Keratinocyte (primary cell): ENCODE data around the gene TMEM38B. TPM values are rescaled to one million over a fixed set of nuclear protein-coding genes. Genes with fewer than 3 reads are reported as not detected.

ENCODE experiments used
- DNase-seq: peaks from one replicate; pipeline ENCODE4 v3.0.0-alpha.2; 2011; ENCODE audit warnings: low read depth, missing footprints, low spot score
- FAIRE-seq: peaks from 2 replicates; lab custom pipeline; 2011; peaks lifted over from hg19 to GRCh38; lab: Jason Lieb, UNC
- H2AFZ ChIP-seq: 2 replicates; pipeline ENCODE4 v1.6.0; 2012; ENCODE audit warnings: low read length, control low read depth, inconsistent platforms; ENCODE audit not compliant: control insufficient read depth
- H3K27ac ChIP-seq: 2 replicates; pipeline ENCODE4 v1.5.1; 2011; ENCODE audit warnings: low read length; ENCODE audit not compliant: control insufficient read depth, insufficient read depth
- H3K27me3 ChIP-seq: 3 replicates; pipeline ENCODE4 v1.6.0; 2011; ENCODE audit warnings: low read length; ENCODE audit not compliant: control insufficient read depth, insufficient read depth; ENCODE audit errors: extremely low read depth
- H3K36me3 ChIP-seq, 2 experiments: 2 replicates in 1 of 2; 3 replicates in 1 of 2; pipeline ENCODE4 v1.5.1; 2011; ENCODE audit warnings: low read length in 2 of 2, mild to moderate bottlenecking in 1 of 2; ENCODE audit not compliant: control insufficient read depth in 2 of 2, insufficient read depth in 2 of 2; ENCODE audit errors: extremely low read depth in 1 of 2
- H3K4me1 ChIP-seq: 3 replicates; pipeline ENCODE4 v1.5.1; 2011; ENCODE audit warnings: low read length; ENCODE audit not compliant: control insufficient read depth, insufficient read depth; ENCODE audit errors: extremely low read depth
- H3K4me2 ChIP-seq: 3 replicates; pipeline ENCODE4 v1.6.0; 2011; ENCODE audit warnings: low read depth, low read length; ENCODE audit not compliant: control insufficient read depth, insufficient read depth; ENCODE audit errors: extremely low read depth
- H3K4me3 ChIP-seq, 3 experiments: fragments of 200-600 bp in 1 of 3; sonication (generic) in 1 of 3; 2 replicates in 2 of 3; 3 replicates in 1 of 3; pipeline ENCODE4 v1.5.1; 2011 to 2016; ENCODE audit warnings: low read length in 3 of 3, mild to moderate bottlenecking in 3 of 3, control low read depth in 2 of 3, inconsistent platforms in 1 of 3, low read depth in 1 of 3, mixed read lengths in 1 of 3, mixed run types in 1 of 3, moderate library complexity in 1 of 3; ENCODE audit not compliant: control insufficient read depth in 2 of 3, insufficient read depth in 2 of 3; ENCODE audit errors: extremely low read depth in 1 of 3
- H3K79me2 ChIP-seq: 2 replicates; pipeline ENCODE4 v1.6.0; 2012; ENCODE audit warnings: low read length; ENCODE audit not compliant: control insufficient read depth, insufficient read depth
- H3K9ac ChIP-seq: 3 replicates; pipeline ENCODE4 v1.6.0; 2011; ENCODE audit warnings: low read length; ENCODE audit not compliant: control insufficient read depth, insufficient read depth; ENCODE audit errors: extremely low read depth
- H3K9me1 ChIP-seq: 3 replicates; pipeline ENCODE4 v1.6.0; 2011; ENCODE audit warnings: low read length; ENCODE audit not compliant: control insufficient read depth, insufficient read depth; ENCODE audit errors: extremely low read depth
- H3K9me3 ChIP-seq: 2 replicates; pipeline ENCODE4 v1.5.1; 2012; ENCODE audit warnings: low read depth, low read length; ENCODE audit not compliant: control insufficient read depth
- H4K20me1 ChIP-seq: 3 replicates; pipeline ENCODE4 v1.6.0; 2011; ENCODE audit warnings: low read length; ENCODE audit not compliant: control insufficient read depth, insufficient read depth; ENCODE audit errors: extremely low read depth
- EZH2 ChIP-seq: IDR thresholded peaks from one replicate; pipeline ENCODE4 v1.6.1; 2012; ENCODE audit warnings: inconsistent platforms, mild to moderate bottlenecking, low read length, moderate library complexity
- dilution Hi-C: fragments of 300-500 bp; cut with MboI; formaldehyde crosslinking; loops from one replicate; pipeline ENCODE4 v1.7.0; 2020; ENCODE audit warnings: low sequenced_read_pairs; ENCODE audit not compliant: extremely low pct_ligation_motif_present
- polyA plus RNA-seq, 5 experiments: library from polyadenylated mRNA; depleted of rRNA in 3 of 5; stranded (reverse) in 3 of 5; stranded (forward) in 1 of 5; unstranded in 1 of 5; fragments of >200 nt; gene quantifications; 1 replicate in 1 of 5; 2 replicates in 3 of 5; 3 replicates in 1 of 5; pipeline versions ENCODE4 v1.2.1 to v1.2.3, GENCODE V29; 2011 to 2012; ENCODE audit warnings: missing spikeins in 2 of 5, low read depth in 1 of 5, low replicate concordance in 1 of 5
- TF ChIP-seq, protein P1 (sequence below), 3 experiments: IDR thresholded peaks in 1 of 3; conservative IDR thresholded peaks in 1 of 3; optimal IDR thresholded peaks in 1 of 3; 2 replicates in 2 of 3; 3 replicates in 1 of 3; pipeline versions ENCODE3 to v1.5.1; 2011; ENCODE audit warnings: low read length in 3 of 3, mild to moderate bottlenecking in 3 of 3, moderate library complexity in 2 of 3, control low read depth in 1 of 3, inconsistent platforms in 1 of 3; ENCODE audit not compliant: insufficient read depth in 2 of 3; ENCODE audit errors: extremely low read depth in 1 of 3

Gene TMEM38B
- polyA plus RNA-seq, 1 donor (not counting 4 experiments of a cell fraction or from before 2014, with no cell fraction given) = 9.8 TPM

DNA sequence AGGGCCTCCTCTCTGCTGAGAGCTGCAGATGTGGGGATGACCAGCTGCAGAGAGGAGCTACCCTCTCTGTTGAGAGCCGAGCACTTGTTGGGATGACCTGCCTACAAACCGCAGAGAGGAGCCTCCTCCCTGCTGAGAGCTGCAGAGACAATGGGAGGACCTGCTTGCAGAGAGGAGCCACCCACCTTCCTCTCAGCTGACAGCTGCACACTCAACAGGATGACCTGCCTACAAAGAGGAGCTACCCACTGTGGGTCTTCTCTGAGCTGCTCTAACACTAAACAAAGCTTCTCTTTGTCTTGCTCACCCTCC is 19.6 kb downstream of the TMEM38B start:
- Histone ChIP-seq H3K79me2 (no peaks in the 10 kb centered on the region), H3K4me2 (no peak overlapping the region), H3K4me1 (no peaks in the 10 kb centered on the region), H3K9me3 (no peaks in the 10 kb centered on the region), H2AFZ (no peak overlapping the region), H3K27me3 (no peaks in the 10 kb centered on the region), H3K9me1 (no peaks in the 10 kb centered on the region), H3K4me3 (no peak overlapping the region), H3K9ac (no peak overlapping the region), H3K36me3 (no peaks in the 10 kb centered on the region), H3K27ac (no peak overlapping the region), H4K20me1 (no peaks in the 10 kb centered on the region)
- FAIRE-seq (no peak), DNase-seq (no peak)
- dilution Hi-C loops = no loop called here
- TF ChIP-seq, protein P1, sequence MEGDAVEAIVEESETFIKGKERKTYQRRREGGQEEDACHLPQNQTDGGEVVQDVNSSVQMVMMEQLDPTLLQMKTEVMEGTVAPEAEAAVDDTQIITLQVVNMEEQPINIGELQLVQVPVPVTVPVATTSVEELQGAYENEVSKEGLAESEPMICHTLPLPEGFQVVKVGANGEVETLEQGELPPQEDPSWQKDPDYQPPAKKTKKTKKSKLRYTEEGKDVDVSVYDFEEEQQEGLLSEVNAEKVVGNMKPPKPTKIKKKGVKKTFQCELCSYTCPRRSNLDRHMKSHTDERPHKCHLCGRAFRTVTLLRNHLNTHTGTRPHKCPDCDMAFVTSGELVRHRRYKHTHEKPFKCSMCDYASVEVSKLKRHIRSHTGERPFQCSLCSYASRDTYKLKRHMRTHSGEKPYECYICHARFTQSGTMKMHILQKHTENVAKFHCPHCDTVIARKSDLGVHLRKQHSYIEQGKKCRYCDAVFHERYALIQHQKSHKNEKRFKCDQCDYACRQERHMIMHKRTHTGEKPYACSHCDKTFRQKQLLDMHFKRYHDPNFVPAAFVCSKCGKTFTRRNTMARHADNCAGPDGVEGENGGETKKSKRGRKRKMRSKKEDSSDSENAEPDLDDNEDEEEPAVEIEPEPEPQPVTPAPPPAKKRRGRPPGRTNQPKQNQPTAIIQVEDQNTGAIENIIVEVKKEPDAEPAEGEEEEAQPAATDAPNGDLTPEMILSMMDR (optimal IDR thresholded peaks at IDR 0.05 in 1 of 3, IDR thresholded peaks at IDR 0.05 in 1 of 3, conservative IDR thresholded peaks at IDR 0.05 in 1 of 3; ENCODE audit: extremely low read depth in 1 of 3, insufficient read depth in 2 of 3, low read length in 3 of 3) = no peak
- TF ChIP-seq EZH2 = no peak

DNA sequence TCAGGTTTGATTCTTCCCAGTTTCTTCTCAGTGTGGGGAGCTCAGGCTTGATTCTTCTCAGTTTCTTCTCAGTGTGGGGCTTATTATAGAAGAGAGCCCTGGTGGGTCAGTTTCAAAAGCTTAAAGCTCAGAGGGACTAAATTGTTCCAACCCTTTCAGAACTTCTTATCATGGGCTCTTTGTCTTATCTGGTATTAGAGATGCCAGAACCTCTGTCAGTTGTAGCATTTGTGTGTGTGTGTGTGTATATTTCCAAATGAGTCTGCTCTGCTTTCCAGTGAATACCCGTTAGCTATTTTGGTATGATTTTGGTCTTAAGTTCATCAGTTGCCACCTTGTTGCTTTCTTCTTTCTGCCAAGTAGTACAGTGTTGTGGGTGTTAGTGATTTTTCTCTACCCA is 21.8 kb downstream of the TMEM38B start:
- FAIRE-seq (no peak), DNase-seq (no peak)
- Histone ChIP-seq H2AFZ (no peak overlapping the region), H3K79me2 (no peaks in the 10 kb centered on the region), H3K9me3 (no peaks in the 10 kb centered on the region), H3K27ac (no peak overlapping the region), H3K4me3 (no peak overlapping the region), H3K4me1 (no peaks in the 10 kb centered on the region), H3K36me3 (no peaks in the 10 kb centered on the region), H3K4me2 (no peak overlapping the region), H3K27me3 (no peaks in the 10 kb centered on the region), H4K20me1 (no peaks in the 10 kb centered on the region), H3K9ac (no peak overlapping the region), H3K9me1 (no peaks in the 10 kb centered on the region)
- TF ChIP-seq, protein P1 (optimal IDR thresholded peaks at IDR 0.05 in 1 of 3, IDR thresholded peaks at IDR 0.05 in 1 of 3, conservative IDR thresholded peaks at IDR 0.05 in 1 of 3; ENCODE audit: extremely low read depth in 1 of 3, insufficient read depth in 2 of 3, low read length in 3 of 3) = no peak
- TF ChIP-seq EZH2 = no peak
- dilution Hi-C loops = no loop called here
